Liver (tissue), 9 donors: ENCODE results near the gene SPATA31C1. TPM values are rescaled to one million over a fixed set of nuclear protein-coding genes. Genes with fewer than 3 reads are reported as not detected.

ENCODE experiments used
- DNase-seq: peaks from one replicate; pipeline ENCODE4 v3.0.0-alpha.2; 2017; ENCODE audit warnings: low spot score
- H3K27ac ChIP-seq, 2 donors: one replicate each; pipeline ENCODE4 v1.7.0; 2013; ENCODE audit warnings: inconsistent platforms in 2 of 2, low read length in 2 of 2, control low read depth in 1 of 2, low read depth in 1 of 2, mild to moderate bottlenecking in 1 of 2
- H3K27me3 ChIP-seq, 4 donors: one replicate each; pipeline versions ENCODE4 v1.6.1 to v1.7.0; 2013; ENCODE audit warnings: low read length in 3 of 4, inconsistent platforms in 1 of 4, mild to moderate bottlenecking in 1 of 4, moderate library complexity in 1 of 4; ENCODE audit not compliant: control insufficient read depth in 4 of 4, insufficient read depth in 4 of 4
- H3K36me3 ChIP-seq, 4 donors: one replicate each; pipeline versions ENCODE4 v1.6.1 to v1.7.0; 2013; ENCODE audit warnings: low read length in 3 of 4, mild to moderate bottlenecking in 3 of 4, low read depth in 1 of 4, moderate library complexity in 1 of 4; ENCODE audit not compliant: control insufficient read depth in 4 of 4, insufficient read depth in 3 of 4
- H3K4me1 ChIP-seq, 4 donors: one replicate each; pipeline versions ENCODE4 v1.6.1 to v1.7.0; 2013; ENCODE audit warnings: low read length in 3 of 4, mild to moderate bottlenecking in 3 of 4, moderate library complexity in 1 of 4; ENCODE audit not compliant: control insufficient read depth in 4 of 4, insufficient read depth in 4 of 4
- H3K4me3 ChIP-seq, 3 donors: one replicate each; pipeline versions ENCODE4 v1.6.1 to v1.7.0; 2013; ENCODE audit warnings: low read length in 3 of 3, control low read depth in 1 of 3, low read depth in 1 of 3, mild to moderate bottlenecking in 1 of 3
- H3K9ac ChIP-seq, 2 donors: one replicate each; pipeline ENCODE4 v1.7.0; 2013; ENCODE audit warnings: low read length in 2 of 2, mild to moderate bottlenecking in 2 of 2, moderate library complexity in 2 of 2, control low read depth in 1 of 2, low read depth in 1 of 2
- H3K9me3 ChIP-seq, 4 donors: one replicate each; pipeline versions ENCODE4 v1.6.1 to v1.7.0; 2013; ENCODE audit warnings: low read length in 3 of 4; ENCODE audit not compliant: control insufficient read depth in 4 of 4
- ATF3 ChIP-seq: IDR thresholded peaks from 2 replicates; pipeline ENCODE4 v1.6.1; 2016; ENCODE audit warnings: antibody characterized with exemption
- EGR1 ChIP-seq, 2 donors: IDR thresholded peaks; 2 replicates each; pipeline ENCODE4 v1.6.1; 2016 to 2018; ENCODE audit warnings: antibody characterized with exemption in 2 of 2, low read depth in 2 of 2
- FOXA1 ChIP-seq: IDR thresholded peaks from 2 replicates; pipeline ENCODE4 v1.6.1; 2016; ENCODE audit warnings: antibody characterized with exemption
- FOXA2 ChIP-seq: IDR thresholded peaks from 2 replicates; pipeline ENCODE4 v1.6.1; 2016; ENCODE audit warnings: antibody characterized with exemption
- HNF4A ChIP-seq, 2 donors: conservative IDR thresholded peaks; 2 replicates each; pipeline ENCODE4 v1.6.1; 2016; ENCODE audit warnings: antibody characterized with exemption in 2 of 2, mild to moderate bottlenecking in 2 of 2
- JUND ChIP-seq, 2 donors: IDR thresholded peaks; 2 replicates each; pipeline ENCODE4 v1.6.1; 2016; ENCODE audit warnings: antibody characterized with exemption in 2 of 2
- NR2F2 ChIP-seq: IDR thresholded peaks from 2 replicates; pipeline ENCODE4 v1.6.1; 2016; ENCODE audit warnings: antibody characterized with exemption
- RAD21 ChIP-seq, 2 donors: IDR thresholded peaks; 2 replicates each; pipeline ENCODE4 v1.6.1; 2016; ENCODE audit warnings: antibody characterized with exemption in 2 of 2, mild to moderate bottlenecking in 2 of 2
- REST ChIP-seq: IDR thresholded peaks from 2 replicates; pipeline ENCODE4 v1.6.1; 2016; ENCODE audit warnings: antibody characterized with exemption, mild to moderate bottlenecking
- RXRA ChIP-seq, 2 donors: IDR thresholded peaks; 2 replicates each; pipeline ENCODE4 v1.6.1; 2017 to 2018; ENCODE audit warnings: antibody characterized with exemption in 2 of 2, mild to moderate bottlenecking in 1 of 2
- SP1 ChIP-seq: IDR thresholded peaks from 2 replicates; pipeline ENCODE4 v1.6.1; 2018; ENCODE audit warnings: antibody characterized with exemption, mild to moderate bottlenecking
- TAF1 ChIP-seq: conservative IDR thresholded peaks from 2 replicates; pipeline ENCODE4 v1.6.1; 2016; ENCODE audit warnings: antibody characterized with exemption, mild to moderate bottlenecking
- YY1 ChIP-seq: IDR thresholded peaks from 2 replicates; pipeline ENCODE4 v1.6.1; 2016; ENCODE audit warnings: antibody characterized with exemption, mild to moderate bottlenecking
- ZBTB33 ChIP-seq: IDR thresholded peaks from 2 replicates; pipeline ENCODE4 v1.6.1; 2016; ENCODE audit warnings: antibody characterized with exemption
- WGBS: extraction: QIAGEN DNeasy Blood & Tissue Kit; methylation state at CpG from one replicate; pipeline ENCODE4 v1.1.7; 2013; 5-methylcytosine and 5-hydroxymethylcytosine counted together
- polyA plus RNA-seq, 2 donors: library from polyadenylated mRNA; stranded (reverse) in 1 of 2; unstranded in 1 of 2; fragments of 200-250 nt in 1 of 2; fragments of >200 nt in 1 of 2; fragmentation: Nextera tagmentation in 1 of 2; extraction: Ambion mirVana in 1 of 2; gene quantifications; one replicate each; pipeline versions ENCODE4 v1.2.1 to v1.2.3, GENCODE V29; 2013 to 2015
- total RNA-seq, 2 donors: library from RNA; depleted of rRNA; stranded (reverse); fragments of >200 nt; gene quantifications; one replicate each; pipeline ENCODE4 v1.2.3, GENCODE V29; 2014
- donor health status: healthy.
- donor health status: healthy.
- donor health status: healthy.
- donor health status: healthy.
- donor health status: healthy.

SPATA31C1 gene
- total and polyA plus RNA-seq, 4 donors: 0.05 TPM; not detected in 3

- Histone ChIP-seq H3K36me3 (no peaks in the 10 kb centered on the region), H3K27me3 (no peaks in the 10 kb centered on the region)
These were observed 41.8 kb upstream of the SPATA31C1 start for GRCh38 chr9:87875831-87876545.

GRCh38 chr9:87876708-87877107 lies 41.1 kb upstream of the SPATA31C1 start:
- H3K27me3 ChIP-seq: no peaks in the 10 kb centered on the region
- H3K9ac ChIP-seq: no peak overlapping the region
- 95% methylated on average over 5 of the region's 5 CpGs for WGBS
- H3K4me3 ChIP-seq: no peak overlapping the region
- H3K9me3 ChIP-seq: no peaks in the 10 kb centered on the region
- no peaks in the 10 kb centered on the region for H3K4me1 ChIP-seq
- H3K36me3 ChIP-seq: no peaks in the 10 kb centered on the region
- H3K27ac ChIP-seq: no peak overlapping the region
- no peak for DNase-seq
- TF ChIP-seq HNF4A (conservative IDR thresholded peaks at IDR 0.05) (no peak), RXRA (IDR thresholded peaks at IDR 0.05) (no peak), YY1 (no peak), RAD21 (IDR thresholded peaks at IDR 0.05) (no peak), TAF1 (no peak), ATF3 (no peak), JUND (IDR thresholded peaks at IDR 0.05) (no peak), FOXA2 (no peak), SP1 (no peak), NR2F2 (no peak), REST (no peak), EGR1 (IDR thresholded peaks at IDR 0.05; ENCODE audit: low read depth in 2 of 2) (no peak)

More at GRCh38 chr9:87875831-87876545, 41.8 kb upstream of the SPATA31C1 start:
- no peak overlapping the region for H3K4me3 ChIP-seq
- no peak overlapping the region for H3K27ac ChIP-seq
- no peaks in the 10 kb centered on the region for H3K4me1 ChIP-seq
- WGBS: 87% methylated on average over 5 of the region's 5 CpGs
- no peak for TF ChIP-seq FOXA1
- no peak for TF ChIP-seq REST
- no peak for TF ChIP-seq JUND (IDR thresholded peaks at IDR 0.05)
- no peak for TF ChIP-seq RAD21 (IDR thresholded peaks at IDR 0.05)
- TF ChIP-seq EGR1 (IDR thresholded peaks at IDR 0.05; ENCODE audit: low read depth in 2 of 2): no peak
- no peak for TF ChIP-seq ZBTB33
- TF ChIP-seq YY1: no peak
- no peak overlapping the region for H3K9ac ChIP-seq
- no peaks in the 10 kb centered on the region for H3K9me3 ChIP-seq
- DNase-seq: no peak
